H4 (cell line): ENCODE results near the gene HLA-B. TPM values are rescaled to one million over a fixed set of nuclear protein-coding genes. Genes with fewer than 3 reads are reported as not detected.
"Not testable (repeated sequence)": the region's sequence is repeated elsewhere in the genome, so short reads cannot be mapped to it uniquely, and the experiment has no call there.

ENCODE experiments used
- DNase-seq: peaks from one replicate; pipeline ENCODE4 v3.0.0-alpha.2; 2015; ENCODE audit warnings: low spot score
- total RNA-seq: library from RNA; depleted of rRNA; stranded (reverse); fragments of >200 nt; shearing (Covaris generic); gene quantifications from 2 replicates; pipeline ENCODE4 v1.2.3, GENCODE V29; 2014

Gene HLA-B
- total RNA-seq, 1 experiment from 2014 or later: 677 TPM

DNA sequence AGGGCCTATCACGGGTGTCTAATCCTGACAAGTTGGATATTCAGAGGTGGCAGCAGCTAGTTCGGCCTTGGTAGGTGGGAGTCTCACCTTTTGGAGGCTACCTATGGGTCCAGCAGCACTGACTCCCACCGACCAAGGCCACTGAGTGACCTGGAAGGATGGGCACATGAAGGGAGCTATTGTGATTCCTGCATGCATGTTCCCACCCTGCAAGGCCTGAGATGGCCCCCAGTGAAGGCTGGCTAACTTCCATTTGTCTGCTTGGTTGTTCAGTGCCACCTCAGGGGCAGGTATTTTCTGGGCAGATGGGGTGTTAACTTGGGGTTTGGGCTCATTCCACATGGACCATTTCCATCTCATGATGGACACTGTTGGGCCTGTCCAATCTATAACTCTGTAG lies 28.1 kb upstream of the HLA-B start:
- DNase-seq: no peak

DNA sequence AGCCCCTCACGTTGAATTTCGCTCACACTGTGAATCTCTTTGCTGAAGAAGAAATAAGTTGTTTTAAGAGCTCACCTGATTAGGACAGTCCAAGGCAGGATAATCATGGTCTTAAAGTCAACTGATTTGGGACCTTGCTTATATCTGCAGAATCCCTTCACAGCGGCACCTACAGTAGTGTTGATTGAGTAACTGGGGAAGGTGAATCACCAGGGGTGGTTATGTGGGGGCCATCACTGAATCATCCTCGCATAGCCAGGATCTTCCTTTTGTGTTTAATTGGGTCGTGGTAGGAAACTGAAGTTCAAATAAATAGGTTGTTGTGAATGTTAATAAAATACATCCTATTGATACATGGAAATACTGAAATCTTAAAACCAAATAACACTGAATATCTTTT lies 26.2 kb upstream of the HLA-B start:
- no peak for DNase-seq

DNA sequence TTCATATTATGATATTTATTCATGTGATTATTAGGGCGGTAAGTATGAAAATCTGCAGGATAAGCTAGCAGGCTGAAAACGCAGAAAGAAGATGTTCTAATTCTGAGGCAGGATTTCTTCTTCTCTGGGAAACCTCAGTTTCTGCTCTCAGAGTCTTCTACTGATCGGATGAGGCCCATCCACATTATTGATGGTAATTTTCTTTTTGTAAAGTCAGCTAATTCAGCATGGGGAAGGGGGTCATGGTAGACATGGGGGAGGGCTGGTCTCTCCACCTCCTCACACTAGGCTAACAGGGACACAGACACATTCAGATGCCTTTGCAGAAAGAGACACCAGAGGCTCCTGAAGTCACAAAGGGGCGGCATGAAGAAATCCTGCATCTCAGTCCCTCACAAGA lies 24.7 kb upstream of the HLA-B start:
- no peak for DNase-seq

DNA sequence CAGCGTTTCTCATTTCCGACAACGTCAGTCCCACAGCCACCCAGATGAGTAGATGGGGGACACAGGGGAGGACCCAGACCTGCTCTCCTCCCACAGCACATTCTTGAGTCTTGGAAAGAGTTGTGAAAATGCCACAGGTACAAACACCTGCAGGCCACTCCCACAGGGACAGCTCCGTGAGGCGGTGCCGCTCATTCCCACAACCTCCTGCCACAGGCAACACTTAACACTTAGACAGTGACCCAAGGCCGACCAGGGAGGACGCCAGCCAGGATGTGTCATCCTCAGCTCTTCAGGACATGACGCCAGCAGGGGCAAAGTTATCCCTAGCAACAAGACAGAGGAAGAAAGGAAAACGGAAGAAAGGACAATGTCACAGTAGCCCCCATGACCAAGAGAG lies 22.9 kb upstream of the HLA-B start:
- DNase-seq: no peak

DNA sequence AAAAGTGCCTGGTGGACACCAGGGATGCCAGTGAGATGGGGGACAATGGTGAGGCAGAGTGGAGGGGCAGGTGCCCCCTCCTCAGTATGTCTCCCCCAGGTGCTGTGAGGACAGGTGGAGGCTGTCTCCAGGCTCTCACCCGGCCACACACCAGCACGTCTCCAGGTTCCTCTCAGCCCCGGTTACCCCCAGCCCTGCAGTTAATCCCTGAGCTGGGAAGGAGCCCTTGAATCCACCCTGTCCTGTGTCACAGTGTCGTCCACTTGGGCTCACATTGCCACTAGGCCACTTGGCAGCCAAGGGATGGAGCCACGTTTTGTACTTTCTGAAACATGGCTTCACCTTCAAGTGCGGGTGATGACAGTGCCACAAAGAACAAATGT lies 21.7 kb upstream of the HLA-B start:
- DNase-seq: no peak

DNA sequence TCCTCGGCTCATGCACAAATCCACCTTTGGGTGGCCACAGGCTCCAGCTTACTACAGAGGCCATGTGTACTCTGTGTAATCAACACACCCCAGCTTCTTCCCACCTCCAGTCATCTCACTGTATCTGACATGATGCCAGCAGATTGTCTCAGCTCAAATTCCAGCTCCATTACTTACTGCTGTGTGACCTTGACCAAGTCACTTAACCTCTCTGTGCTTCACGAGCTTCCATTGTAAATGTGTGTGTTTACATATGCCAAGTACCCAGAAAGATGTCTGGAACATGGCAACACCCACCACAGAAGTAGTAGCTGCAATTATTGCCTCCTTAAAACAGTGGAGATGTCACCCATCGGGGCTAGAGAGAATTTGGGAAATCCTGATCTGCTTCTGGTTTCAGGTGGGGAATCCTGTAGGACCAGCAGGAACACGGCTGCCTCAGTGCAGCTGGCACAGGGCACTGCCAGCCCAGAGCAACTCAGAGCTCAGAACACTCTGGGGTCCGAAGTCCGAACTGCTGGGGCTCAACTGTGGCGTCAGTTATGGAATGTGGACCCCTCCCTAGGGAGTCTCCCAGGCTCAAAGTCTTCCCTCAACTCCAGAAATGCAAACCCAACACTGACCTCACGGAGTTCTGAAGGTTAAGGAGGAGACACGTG lies 21.2 kb upstream of the HLA-B start:
- DNase-seq: no peak

DNA sequence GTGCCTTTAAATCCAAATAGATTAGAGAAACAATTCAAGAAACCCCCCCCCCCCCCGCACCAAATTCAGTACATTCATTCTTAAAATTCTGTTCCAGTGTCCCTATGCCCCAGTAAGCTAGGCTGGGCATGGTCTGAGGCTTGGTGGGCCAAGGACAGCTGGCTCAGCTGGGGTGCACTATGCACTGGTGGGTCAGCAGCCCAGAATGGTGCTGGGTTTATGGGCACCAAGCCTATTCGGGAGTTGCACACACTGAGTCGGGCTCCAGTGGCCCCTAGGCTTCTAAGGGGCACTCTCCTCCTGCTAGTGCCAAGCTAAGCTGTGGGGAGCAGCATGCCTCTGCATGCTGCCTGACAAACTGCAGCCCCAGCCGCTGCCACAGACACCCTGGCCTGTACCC lies 20.1 kb upstream of the HLA-B start:
- no peak for DNase-seq

DNA sequence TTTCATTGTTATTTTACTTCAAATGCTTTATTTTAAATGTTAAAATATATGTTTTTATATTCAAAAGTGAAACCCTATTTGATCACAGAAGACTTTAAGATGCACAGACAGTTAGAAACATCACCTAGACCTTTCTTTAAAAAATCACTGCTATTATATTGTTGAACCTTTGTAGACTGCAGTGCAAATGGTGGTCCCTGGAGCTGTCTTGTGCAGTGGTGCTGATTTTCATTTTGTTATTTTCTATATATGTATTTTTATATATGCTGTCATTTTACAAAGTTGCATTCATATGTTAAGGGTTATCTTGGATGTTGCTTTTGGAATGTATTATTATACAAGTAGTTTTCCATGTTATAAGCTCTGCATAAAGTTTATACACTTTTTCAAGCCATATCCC lies 18.7 kb upstream of the HLA-B start:
- no peak for DNase-seq

DNA sequence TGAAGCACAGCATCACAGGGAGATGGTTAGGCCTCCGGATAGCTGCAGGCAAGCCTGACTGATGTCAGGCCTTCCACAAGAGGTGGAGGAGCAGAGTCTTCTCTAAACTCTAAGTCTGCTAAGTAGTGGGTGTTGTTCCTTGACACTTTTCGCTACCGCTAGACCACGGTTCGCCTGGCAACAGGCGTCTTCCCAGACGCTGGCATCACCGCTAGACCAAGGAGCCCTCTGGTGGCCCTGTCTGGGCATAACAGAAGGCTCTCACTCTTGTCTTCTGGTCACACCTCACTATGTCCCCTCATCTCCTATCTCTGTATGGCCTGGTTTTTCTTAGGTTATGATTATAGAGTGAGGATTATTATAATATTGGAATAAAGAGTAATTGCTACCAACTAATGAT lies 17.1 kb upstream of the HLA-B start:
- DNase-seq: not testable (repeated sequence)

DNA sequence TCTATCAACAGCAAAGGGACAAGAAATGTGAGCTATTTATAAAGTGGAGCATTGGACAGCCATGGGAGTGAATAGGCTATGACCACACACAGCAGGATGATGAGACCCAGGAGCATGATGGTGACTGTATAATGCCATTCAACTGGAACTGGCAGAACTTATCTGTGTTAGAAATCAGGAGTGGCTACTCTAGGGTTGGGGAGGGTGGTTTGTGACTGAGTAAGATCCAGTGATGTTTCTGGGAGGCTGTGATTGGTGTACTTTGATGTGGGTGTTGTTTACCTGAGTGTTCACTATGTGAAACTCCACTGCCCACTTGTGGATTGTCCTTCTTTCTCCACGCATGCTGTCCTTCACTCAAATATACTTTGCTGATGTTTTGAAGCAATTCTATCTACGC lies 11.5 kb upstream of the HLA-B start:
- DNase-seq: no peak

DNA sequence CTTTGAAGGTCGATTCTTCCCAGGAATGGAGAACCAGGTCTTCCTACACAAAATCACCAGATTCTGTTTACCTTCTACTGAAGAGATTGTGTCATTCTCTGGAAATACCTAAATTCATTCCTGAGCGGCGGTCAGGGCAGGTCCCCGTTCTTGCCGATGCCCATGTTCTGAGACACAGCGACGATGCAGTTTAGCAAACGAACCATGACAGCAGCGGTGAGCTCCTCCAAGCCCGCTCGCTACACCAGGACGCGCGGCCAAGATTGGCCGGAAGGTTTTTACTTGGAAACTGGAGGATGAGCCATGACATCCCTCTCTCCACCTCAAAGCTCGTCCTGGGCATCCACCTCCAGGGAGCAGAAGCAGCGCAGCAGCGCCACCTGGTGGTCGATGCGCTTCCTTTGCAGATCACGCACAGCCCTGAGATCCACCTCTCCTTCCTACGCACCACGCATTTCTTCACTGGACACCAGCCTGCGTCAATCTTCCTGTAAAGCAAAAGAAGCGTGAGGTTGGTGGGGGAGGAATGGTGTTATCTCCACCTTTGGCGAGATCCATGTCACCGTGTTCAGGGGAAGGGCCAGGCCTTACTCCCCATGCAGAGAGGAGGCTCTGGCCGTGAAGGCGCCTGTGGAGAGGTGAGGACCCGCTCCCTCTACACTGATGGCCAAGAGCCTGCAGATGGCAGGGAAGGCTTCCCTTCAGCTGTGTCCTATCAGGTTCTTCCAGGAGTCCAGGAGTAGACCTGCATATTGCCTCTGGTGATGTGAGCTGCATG lies 9.9 kb upstream of the HLA-B start:
- peak; percentile 83 for DNase-seq

DNA sequence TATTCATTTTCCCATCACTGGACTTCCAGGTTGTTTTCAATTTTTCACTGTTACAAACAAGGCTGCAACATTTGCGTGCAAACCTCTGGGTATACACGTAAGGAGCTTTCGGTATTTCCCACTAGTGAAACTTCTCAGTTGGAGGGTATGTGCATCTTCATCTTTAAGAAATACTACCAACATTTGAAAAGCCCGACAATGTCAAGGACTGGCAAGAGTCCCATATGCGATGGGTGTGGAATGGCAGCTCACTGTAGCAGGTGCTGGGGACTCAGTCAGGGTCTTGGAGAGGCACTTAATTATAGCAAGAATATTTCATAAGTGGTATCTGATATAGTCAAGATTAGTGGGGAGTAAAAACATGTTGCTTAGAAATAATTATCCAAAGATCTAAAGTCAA lies 8.9 kb upstream of the HLA-B start:
- DNase-seq: no peak

DNA sequence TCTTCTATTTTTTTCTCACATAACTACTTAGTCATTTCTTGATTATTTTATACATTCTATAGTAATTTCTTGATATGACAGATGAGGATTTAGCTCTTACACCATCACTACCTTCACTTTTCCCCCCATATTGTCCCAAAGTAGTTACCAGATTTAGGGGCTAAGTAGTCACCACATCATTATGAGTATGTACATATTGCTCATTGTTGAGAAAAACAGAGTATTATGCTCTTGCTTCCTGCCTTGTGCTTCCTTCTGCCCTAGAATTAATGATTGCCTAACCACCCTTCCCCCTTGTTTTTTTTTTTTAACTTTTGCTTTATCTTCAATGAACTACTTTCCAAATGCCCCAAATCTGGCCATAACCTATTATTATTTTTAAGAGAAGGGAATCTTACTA lies 6.8 kb upstream of the HLA-B start:
- no peak for DNase-seq

DNA sequence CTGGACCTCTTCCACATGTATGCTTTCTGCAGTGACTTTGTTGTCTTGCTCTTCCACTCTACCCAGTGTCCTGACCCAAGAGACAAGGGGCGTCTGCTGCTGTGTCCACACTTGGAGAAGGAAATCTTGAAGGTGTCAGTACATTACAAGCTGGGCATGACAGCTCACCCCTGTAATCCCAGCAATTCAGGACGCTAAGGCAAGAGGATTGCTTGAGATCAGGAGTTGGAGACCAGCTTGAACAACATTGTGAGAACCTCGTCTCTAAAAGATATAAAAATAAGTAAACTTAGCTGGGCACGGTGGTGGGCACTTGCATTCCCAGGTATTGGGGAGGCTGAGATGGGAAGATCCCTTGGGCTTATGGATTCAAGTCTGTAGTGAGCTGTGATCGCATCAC lies 5.8 kb upstream of the HLA-B start:
- DNase-seq: no peak

DNA sequence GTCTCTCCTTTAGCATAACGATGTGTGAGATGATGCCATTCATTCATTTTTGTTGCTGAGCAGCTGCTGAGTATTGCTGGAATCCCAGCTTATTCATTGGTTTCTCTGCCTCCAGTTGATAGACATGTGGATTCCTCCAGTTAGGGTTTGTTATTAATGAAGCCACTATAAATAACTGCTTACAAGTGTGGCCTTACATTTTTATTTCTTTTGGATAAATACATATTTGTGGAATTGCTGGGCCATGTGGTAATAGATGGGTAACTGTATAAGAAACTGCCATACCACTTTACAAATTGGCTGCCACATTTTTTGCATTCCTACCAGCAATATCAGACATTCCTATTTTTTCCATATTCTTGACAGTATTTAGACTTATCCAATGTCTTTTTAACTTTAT lies 2.6 kb upstream of the HLA-B start:
- DNase-seq: no peak

DNA sequence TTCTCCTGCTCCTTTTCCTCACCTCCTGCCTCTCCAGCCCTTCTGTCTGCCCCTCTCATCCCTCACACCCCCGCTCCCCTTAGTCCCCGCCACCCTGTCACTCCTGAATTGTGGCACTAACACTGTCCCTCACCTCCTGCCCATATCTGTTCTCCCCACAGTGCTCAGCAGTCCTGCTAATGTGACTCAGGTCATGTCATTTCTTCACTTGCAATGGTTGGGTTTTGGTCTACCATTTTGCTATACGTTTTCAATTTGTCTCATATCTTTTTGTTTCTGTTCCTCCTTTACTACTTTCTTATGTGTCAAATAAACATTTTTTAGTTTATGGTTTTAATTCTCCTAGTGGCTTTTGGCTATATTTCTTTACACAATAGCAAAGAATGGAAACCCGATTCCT lies 1.3 kb upstream of the HLA-B start:
- DNase-seq: no peak

DNA sequence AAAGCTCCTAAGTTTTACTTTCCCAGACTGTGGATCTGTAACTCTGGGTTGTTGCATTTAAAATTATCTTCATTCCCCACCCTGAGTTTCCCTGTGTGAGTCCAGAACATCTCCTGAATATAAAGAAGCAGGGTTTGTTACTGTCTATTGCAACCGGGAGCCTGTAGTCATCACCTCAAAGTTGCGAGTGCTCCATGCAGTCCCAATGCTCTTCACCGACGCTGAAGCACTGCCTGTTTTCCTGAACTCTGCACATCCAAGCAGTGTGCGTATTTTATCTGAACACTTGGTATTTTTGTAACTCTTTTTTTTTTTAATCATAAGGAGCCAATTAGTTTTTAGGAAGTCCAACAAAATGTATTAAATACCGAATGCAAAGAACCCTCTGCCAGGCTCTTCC lies 907 bp upstream of the HLA-B start:
- no peak for DNase-seq

DNA sequence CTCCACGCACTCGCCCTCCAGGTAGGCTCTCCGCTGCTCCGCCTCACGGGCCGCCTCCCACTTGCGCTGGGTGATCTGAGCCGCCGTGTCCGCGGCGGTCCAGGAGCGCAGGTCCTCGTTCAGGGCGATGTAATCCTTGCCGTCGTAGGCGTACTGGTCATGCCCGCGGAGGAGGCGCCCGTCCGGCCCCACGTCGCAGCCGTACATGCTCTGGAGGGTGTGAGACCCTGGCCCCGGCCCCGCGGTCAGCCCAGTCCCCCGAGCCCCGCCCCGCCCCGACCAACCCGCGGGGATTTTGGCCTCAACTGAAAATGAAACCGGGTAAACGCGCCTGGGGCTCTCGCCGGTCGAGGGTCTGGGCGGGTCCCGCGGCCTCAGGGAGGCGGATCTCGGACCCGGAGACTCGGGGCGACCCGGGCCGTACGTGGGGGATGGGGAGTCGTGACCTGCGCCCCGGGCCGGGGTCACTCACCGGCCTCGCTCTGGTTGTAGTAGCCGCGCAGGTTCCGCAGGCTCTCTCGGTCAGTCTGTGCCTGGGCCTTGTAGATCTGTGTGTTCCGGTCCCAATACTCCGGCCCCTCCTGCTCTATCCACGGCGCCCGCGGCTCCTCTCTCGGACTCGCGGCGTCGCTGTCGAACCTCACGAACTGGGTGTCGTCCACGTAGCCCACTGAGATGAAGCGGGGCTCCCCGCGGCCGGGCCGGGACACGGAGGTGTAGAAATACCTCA lies 598 bp downstream of the HLA-B start:
- no peak for DNase-seq

DNA sequence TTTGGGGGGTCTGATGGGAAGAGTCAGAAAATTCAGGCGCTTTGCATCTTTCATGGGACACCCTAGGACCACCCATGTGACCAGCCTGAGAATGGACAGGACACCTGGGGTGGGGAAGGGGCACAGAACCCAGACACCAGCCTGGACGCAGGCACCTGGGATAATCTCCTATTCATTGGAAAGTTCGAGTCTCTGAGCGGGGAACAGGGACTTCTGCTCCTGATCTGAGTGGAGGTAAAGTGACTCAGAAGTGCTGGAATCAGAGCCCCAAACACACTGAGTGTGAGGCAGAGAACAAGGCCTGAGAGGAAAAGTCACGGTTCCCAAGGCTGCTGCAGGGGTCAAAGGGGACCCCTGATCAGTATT lies 1.4 kb downstream of the HLA-B start:
- DNase-seq: no peak

DNA sequence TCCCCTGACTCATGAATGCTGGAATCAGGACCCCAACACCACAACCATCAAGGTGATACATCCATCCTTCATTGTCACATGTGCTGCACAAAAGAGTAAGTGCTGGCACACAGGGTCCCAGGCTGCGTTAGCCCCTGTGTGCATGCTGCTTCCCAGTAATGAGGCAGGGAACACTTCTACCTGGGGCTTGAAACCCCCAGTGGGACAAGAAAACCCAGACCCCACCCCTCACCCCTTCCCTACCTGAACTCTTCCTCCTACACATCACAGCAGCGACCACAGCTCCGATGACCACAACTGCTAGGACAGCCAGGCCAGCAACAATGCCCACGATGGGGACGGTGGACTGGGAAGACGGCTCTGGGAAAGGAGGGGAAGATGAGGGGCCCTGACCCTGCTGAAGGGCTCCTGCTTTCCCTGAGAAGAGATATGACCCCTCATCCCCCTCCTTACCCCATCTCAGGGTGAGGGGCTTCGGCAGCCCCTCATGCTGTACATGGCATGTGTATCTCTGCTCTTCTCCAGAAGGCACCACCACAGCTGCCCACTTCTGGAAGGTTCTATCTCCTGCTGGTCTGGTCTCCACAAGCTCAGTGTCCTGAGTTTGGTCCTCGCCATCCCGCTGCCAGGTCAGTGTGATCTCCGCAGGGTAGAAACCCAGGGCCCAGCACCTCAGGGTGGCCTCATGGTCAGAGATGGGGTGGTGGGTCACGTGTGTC lies 2.0 kb downstream of the HLA-B start:
- no peak for DNase-seq

DNA sequence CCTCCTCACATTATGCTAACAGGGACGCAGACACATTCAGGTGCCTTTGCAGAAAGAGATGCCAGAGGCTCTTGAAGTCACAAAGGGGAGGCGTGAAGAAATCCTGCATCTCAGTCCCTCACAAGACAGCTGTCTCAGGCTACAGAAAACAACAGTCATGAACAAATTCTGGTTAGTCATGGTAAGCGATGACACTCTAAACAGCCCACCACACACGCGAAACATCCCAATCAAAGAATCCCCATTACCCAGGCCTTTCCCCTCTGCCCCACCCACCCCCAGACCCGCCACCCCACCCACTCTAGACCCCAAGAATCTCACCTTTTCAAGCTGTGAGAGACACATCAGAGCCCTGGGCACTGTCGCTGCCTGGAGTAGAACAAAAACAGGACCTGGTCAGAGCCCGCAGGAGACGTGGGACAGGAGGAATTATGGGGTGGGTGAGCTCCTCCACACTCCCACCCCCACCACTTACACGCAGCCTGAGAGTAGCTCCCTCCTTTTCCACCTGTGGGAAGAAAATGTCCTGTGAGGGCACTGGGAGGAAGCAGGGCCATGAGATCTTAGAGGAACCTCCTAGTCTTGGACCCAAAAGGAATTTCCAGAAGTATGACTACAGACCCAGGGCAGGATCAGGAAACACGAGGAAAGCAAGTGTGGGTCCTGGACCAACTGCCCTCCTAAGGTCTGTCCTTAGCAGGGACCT lies 2.7 kb downstream of the HLA-B start:
- DNase-seq: no peak

DNA sequence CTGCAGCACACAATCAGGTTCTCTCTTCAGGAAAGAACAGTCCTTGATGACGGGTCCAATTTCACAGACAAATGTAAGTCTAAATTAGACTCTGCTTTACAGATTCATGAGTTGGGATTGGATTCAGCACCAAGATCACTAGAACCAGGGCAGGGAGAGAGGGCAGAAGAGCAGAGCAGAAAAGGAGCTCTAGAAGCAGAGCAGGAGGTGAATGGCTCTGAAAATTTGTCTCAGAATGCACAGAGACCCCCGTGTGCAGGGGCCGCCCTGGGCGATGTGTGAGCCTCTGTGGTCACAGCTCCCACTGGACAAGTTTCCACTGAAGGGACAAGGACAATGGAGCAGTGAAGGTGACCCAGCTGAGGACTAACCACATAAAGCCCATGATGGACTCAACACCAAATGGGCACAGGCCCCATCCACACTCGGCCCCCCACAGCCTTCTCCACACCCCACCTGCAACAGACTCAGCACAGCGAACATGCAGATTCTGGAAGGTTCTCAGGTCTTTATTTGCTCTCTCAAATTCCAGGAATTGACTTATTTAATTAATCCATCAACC lies 3.5 kb downstream of the HLA-B start:
- no peak for DNase-seq
